ENCODE data around the gene RAB1B.
A peak's percentile ranks its signal among the peaks of the same experiment; 100 is the strongest.

RAB1B gene

GRCh38 chr11:66285250-66285947 lies 17.0 kb downstream of the RAB1B start:
- no peak for DNase-seq

- DNase-seq = no peak
These were observed 18.3 kb downstream of the RAB1B start for GRCh38 chr11:66286699-66287098.

- no peak for DNase-seq
These were observed 18.9 kb downstream of the RAB1B start for GRCh38 chr11:66287211-66287888.

- DNase-seq = peak; percentile 10
These were observed 19.6 kb downstream of the RAB1B start for GRCh38 chr11:66287889-66288670.

- peak; percentile 100 for DNase-seq
These were observed 20.5 kb downstream of the RAB1B start, which contains the start of gene YIF1A for GRCh38 chr11:66288671-66289547. YIF1A (minus strand) TSS chr11:66289143; CDS start chr11:66288985, 158 bp downstream.

- no peak for DNase-seq
These were observed 21.3 kb downstream of the RAB1B start for GRCh38 chr11:66289548-66290329.

- DNase-seq = no peak
These were observed 21.8 kb downstream of the RAB1B start for GRCh38 chr11:66290330-66290621.

- DNase-seq = no peak
These were observed 22.9 kb downstream of the RAB1B start for GRCh38 chr11:66291303-66291705.

GRCh38 chr11:66291706-66292542 lies 23.5 kb downstream of the RAB1B start, which contains the start of gene TMEM151A:
TMEM151A (plus strand) TSS chr11:66291894; CDS start chr11:66292014, 120 bp downstream.
- DNase-seq = no peak

GRCh38 chr11:66292543-66293332 lies 24.3 kb downstream of the RAB1B start:
- no peak for DNase-seq

GRCh38 chr11:66293352-66293751 lies 24.9 kb downstream of the RAB1B start:
- DNase-seq = no peak

GRCh38 chr11:66293777-66294625 lies 25.6 kb downstream of the RAB1B start:
- no peak for DNase-seq

- DNase-seq = no peak
These were observed 26.5 kb downstream of the RAB1B start for GRCh38 chr11:66294626-66295620.

- DNase-seq = no peak
These were observed 29.2 kb downstream of the RAB1B start for GRCh38 chr11:66297610-66298009.

GRCh38 chr11:66299186-66299585 lies 30.7 kb downstream of the RAB1B start:
- DNase-seq = no peak

GRCh38 chr11:66302656-66303055 lies 34.2 kb downstream of the RAB1B start:
- DNase-seq = no peak

- no peak for DNase-seq
These were observed 41.0 kb downstream of the RAB1B start for GRCh38 chr11:66309475-66309874.

- DNase-seq = no peak
These were observed 41.9 kb downstream of the RAB1B start for GRCh38 chr11:66310324-66310723.
